ENCODE data around the gene PLEKHA5. TPM values are rescaled to one million over a fixed set of nuclear protein-coding genes. Genes with fewer than 3 reads are reported as not detected.
A peak's percentile ranks its signal among the peaks of the same experiment; 100 is the strongest.

PLEKHA5 gene
- total and polyA plus RNA-seq, 2 of the 4 experiments (the other 2 are of a cell fraction), result 5.3 to 12.2 TPM

- dilution Hi-C loops (cut with HindIII; ENCODE audit: low sequenced_read_pairs, unreplicated experiment), result no loop called here
- peak; percentile 86 for ATAC-seq (ENCODE audit: low read depth)
- no peak overlapping the region for H3K18ac ChIP-seq (ENCODE audit: low read depth, low read length)
- POLR2A ChIA-PET (ENCODE audit: unreplicated experiment), result no interaction called here
- peak overlapping the region in 1 of 2 experiments; percentile 11; a peak in 1 of 4 replicates for H4K8ac ChIP-seq (ENCODE audit: low read depth in 2 of 2, low read length in 2 of 2)
- no peaks in the 10 kb centered on the region for H3K9me3 ChIP-seq (ENCODE audit: control insufficient read depth, insufficient read depth, low read length)
- no peaks in the 10 kb centered on the region for H3K27me3 ChIP-seq (ENCODE audit: control insufficient read depth, insufficient read depth, low read length)
- no peaks in the 10 kb centered on the region for H3K9me1 ChIP-seq (ENCODE audit: insufficient read depth, low read length)
- H2BK120ac ChIP-seq (ENCODE audit: low read depth, low read length), result peak overlapping the region; percentile 58
- H3K56ac ChIP-seq (ENCODE audit: extremely low read depth, insufficient read depth, low read length), result no peak overlapping the region
- H4K20me1 ChIP-seq (ENCODE audit: insufficient read depth, low read length), result no peaks in the 10 kb centered on the region
- H2BK5ac ChIP-seq (ENCODE audit: low read depth, low read length, poor library complexity, severe bottlenecking), result peak overlapping the region; percentile 32
- H2AK5ac ChIP-seq (ENCODE audit: low read depth, low read length), result no peak overlapping the region
- no peak overlapping the region for H3K9ac ChIP-seq (ENCODE audit: low read depth, low read length)
- H3K4ac ChIP-seq (ENCODE audit: low read depth, low read length), result peak overlapping the region; percentile 24; the same call in 1 of the 2 replicates
- TF ChIP-seq POLR2A (IDR thresholded peaks at IDR 0.05; ENCODE audit: low read depth, low read length) (no peak), SMC3 (IDR thresholded peaks at IDR 0.05; ENCODE audit: low read depth, low read length) (no peak), BHLHE40 (IDR thresholded peaks at IDR 0.05; ENCODE audit: low read depth, low read length) (no peak), MAFK (IDR thresholded peaks at IDR 0.05; ENCODE audit: low read depth, low read length) (no peak), MXI1 (IDR thresholded peaks at IDR 0.05; ENCODE audit: borderline replicate concordance, low read depth, low read length) (no peak)
- in situ Hi-C loops (cut with MboI; ENCODE audit: low sequenced_read_pairs), result no loop called here
- no peak overlapping the region for H3K4me3 ChIP-seq (ENCODE audit: insufficient read depth, low read depth, low read length)
- peaks cover 4% of the 10 kb centered on the region; the same call in 1 of the 2 replicates for H3K4me1 ChIP-seq (ENCODE audit: control insufficient read depth, insufficient read depth, low read length)
- peak overlapping the region; percentile 81 for H2BK20ac ChIP-seq (ENCODE audit: low read depth, low read length)
- H4K5ac ChIP-seq (ENCODE audit: low read depth, low read length), result no peak overlapping the region
- CTCF ChIA-PET, result no interaction called here
- H4K91ac ChIP-seq (ENCODE audit: insufficient read depth, low read depth, low read length), result peak overlapping the region; percentile 44; the same call in 1 of the 2 replicates
- H3K79me1 ChIP-seq (ENCODE audit: low read depth in 1 of 2, low read length in 2 of 2), result no peaks in the 10 kb centered on the region
- H3K36me3 ChIP-seq (ENCODE audit: control insufficient read depth, insufficient read depth, low read length), result no peaks in the 10 kb centered on the region
- H3K4me2 ChIP-seq (ENCODE audit: low read depth, low read length), result peak overlapping the region; percentile 4; the same call in 1 of the 2 replicates
- no TSS peak for BruUV-seq (replicated peaks)
- H2AFZ ChIP-seq (replicated peaks; ENCODE audit: low read length, poor library complexity), result peak overlapping the region; percentile 81
- 20% methylated on average over 1 of the region's 3 CpGs; no CpG with 5 or more reads in 1 of the 2 experiments for WGBS, 2 experiments (ENCODE audit: extremely low coverage in 2 of 2, insufficient read length in 1 of 2)
- intact Hi-C loops (cut with micrococcal nuclease), result no loop called here
- H3K23ac ChIP-seq (ENCODE audit: low read depth, low read length), result 0 out of 2 replicates have a peak overlapping the region, but pooled peaks have one; percentile 52
- peak overlapping the region; percentile 13; the same call in 1 of the 2 replicates for H3K27ac ChIP-seq (ENCODE audit: insufficient read depth, low read length)
- peak overlapping the region; percentile 56; the same call in 1 of the 3 replicates for H2BK15ac ChIP-seq (ENCODE audit: low read depth, low read length)
- peak overlapping the region; percentile 33 for H3K14ac ChIP-seq (replicated peaks; ENCODE audit: low read depth, low read length)
- DNase-seq, result peak; percentile 65
- H2AK9ac ChIP-seq (replicated peaks; ENCODE audit: low read depth, low read length, poor library complexity), result no peak overlapping the region
Measured at GRCh38 chr12:19093218-19093617, 36.3 kb upstream of the PLEKHA5 start.

Measured in IMR-90 (cell line).